ENCODE results near the gene NLGN1. TPM values are rescaled to one million over a fixed set of nuclear protein-coding genes. Genes with fewer than 3 reads are reported as not detected.

Gene NLGN1
- total and polyA plus RNA-seq, 12 donors = 0.88 to 19.9 (median 12.6) TPM

DNA sequence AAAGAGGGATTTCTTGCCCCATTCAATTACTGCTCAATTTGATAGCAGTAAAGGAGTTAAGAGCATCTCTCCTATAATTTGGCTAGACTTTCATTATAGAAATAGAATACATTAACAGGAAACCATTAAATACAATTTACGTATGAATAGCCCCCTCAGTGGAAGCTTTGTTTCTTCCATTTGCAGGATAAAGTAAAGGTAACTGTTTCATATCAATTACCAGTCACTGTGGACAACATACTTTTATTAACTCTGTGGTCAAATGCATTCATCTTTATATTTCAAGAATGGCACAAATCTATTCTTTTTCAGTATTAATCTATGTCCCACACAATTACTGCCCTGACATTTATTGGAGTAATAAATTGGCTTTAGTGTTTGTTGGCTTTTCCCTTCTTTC is 613.4 kb downstream of the NLGN1 start:
- H3K27ac ChIP-seq = no peak overlapping the region
- H3K4me1 ChIP-seq = no peaks in the 10 kb centered on the region
- no peaks in the 10 kb centered on the region for H3K9me3 ChIP-seq
- intact Hi-C loops (cut with DNase I) = no loop called here
- no peaks in the 10 kb centered on the region for H3K36me3 ChIP-seq
- no peaks in the 10 kb centered on the region for H3K27me3 ChIP-seq
- TF ChIP-seq, protein P1, sequence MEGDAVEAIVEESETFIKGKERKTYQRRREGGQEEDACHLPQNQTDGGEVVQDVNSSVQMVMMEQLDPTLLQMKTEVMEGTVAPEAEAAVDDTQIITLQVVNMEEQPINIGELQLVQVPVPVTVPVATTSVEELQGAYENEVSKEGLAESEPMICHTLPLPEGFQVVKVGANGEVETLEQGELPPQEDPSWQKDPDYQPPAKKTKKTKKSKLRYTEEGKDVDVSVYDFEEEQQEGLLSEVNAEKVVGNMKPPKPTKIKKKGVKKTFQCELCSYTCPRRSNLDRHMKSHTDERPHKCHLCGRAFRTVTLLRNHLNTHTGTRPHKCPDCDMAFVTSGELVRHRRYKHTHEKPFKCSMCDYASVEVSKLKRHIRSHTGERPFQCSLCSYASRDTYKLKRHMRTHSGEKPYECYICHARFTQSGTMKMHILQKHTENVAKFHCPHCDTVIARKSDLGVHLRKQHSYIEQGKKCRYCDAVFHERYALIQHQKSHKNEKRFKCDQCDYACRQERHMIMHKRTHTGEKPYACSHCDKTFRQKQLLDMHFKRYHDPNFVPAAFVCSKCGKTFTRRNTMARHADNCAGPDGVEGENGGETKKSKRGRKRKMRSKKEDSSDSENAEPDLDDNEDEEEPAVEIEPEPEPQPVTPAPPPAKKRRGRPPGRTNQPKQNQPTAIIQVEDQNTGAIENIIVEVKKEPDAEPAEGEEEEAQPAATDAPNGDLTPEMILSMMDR (IDR thresholded peaks at IDR 0.05) = no peak
- H3K4me3 ChIP-seq = no peak overlapping the region
- ATAC-seq (no peak), DNase-seq (no peak)
- 76 to 79% methylated on average over 1 of the region's 1 CpG for WGBS, 2 donors

DNA sequence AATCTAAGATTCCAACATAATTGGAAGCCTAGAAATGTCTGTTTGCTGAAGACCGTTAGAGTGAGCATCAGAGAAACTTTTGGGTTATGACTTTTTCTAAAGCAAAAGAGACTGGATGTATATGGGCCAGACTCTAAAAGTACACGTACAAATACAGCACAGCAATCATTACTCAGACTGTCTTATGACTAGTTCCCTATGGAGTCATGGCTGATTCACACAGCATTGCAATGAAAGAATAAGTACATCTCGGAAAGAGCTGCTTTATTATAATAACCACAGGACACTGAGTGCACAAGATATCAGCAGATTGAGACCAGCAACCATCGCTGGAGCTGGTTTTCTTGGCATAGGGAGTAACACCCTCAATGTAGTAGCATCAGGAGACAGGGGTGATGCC is 618.6 kb downstream of the NLGN1 start:
- Histone ChIP-seq H3K9me3 (peaks cover 0 to 17% (median 0%) of the 10 kb centered on the region in 11 donors), H3K27ac (no peak overlapping the region), H3K36me3 (no peaks in the 10 kb centered on the region), H3K4me3 (no peak overlapping the region), H3K4me1 (no peaks in the 10 kb centered on the region), H3K27me3 (no peaks in the 10 kb centered on the region)
- WGBS, 2 donors = 87 to 92% methylated on average over 4 of the region's 4 CpGs
- ATAC-seq (no peak), DNase-seq (no peak)
- intact Hi-C loops (cut with DNase I) = no loop called here
- TF ChIP-seq, protein P1 (IDR thresholded peaks at IDR 0.05) = no peak

GRCh38 chr3:174020156-174020555 is 622.6 kb downstream of the NLGN1 start:
- TF ChIP-seq, protein P1 (IDR thresholded peaks at IDR 0.05) = no peak
- ATAC-seq = no peak
- intact Hi-C loops (cut with DNase I) = no loop called here

DNA sequence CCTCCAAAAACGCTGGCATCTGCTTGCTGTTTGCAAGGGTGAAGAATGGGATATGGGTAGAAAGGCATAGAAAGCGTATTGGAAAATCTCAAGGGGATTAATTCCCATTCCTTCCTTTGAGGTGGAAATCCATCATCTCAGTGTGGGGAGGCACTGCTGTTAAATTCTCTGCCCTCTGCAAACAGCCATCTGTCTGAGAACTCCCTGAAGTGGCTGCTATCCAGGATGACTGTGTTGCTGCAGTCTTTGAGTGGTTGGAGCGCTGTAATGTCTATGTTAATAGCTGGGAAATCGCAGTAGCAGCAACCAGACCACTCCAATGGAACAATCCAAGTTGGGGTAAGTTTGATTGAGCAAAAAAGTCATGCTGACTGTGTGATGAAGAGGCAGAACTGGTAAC is 625.9 kb downstream of the NLGN1 start:
- TF ChIP-seq, protein P1 (IDR thresholded peaks at IDR 0.05) = no peak
- Histone ChIP-seq H3K4me3 (no peak overlapping the region), H3K4me1 (no peaks in the 10 kb centered on the region), H3K27me3 (no peaks in the 10 kb centered on the region), H3K36me3 (no peaks in the 10 kb centered on the region), H3K27ac (no peak overlapping the region), H3K9me3 (peaks cover 0 to 9% (median 3%) of the 10 kb centered on the region in 11 donors)
- intact Hi-C loops (cut with DNase I) = no loop called here
- peak in 3 of 8 donors; percentile 59 to 66 (median 61) for ATAC-seq
- WGBS, 2 donors = 65 to 69% methylated on average over 4 of the region's 4 CpGs
- DNase-seq = peak in 1 of 2 donors; percentile 6

More at GRCh38 chr3:174020156-174020555, 622.6 kb downstream of the NLGN1 start:
- H3K4me3 ChIP-seq = no peak overlapping the region
- H3K4me1 ChIP-seq = no peaks in the 10 kb centered on the region
- no peak for DNase-seq
- H3K27ac ChIP-seq = no peak overlapping the region
- peaks cover 0 to 17% (median 0%) of the 10 kb centered on the region in 11 donors for H3K9me3 ChIP-seq
- 59 to 75% methylated on average over 2 of the region's 2 CpGs for WGBS, 2 donors
- no peaks in the 10 kb centered on the region for H3K27me3 ChIP-seq
- no peaks in the 10 kb centered on the region for H3K36me3 ChIP-seq

Measured in heart right ventricle (tissue), 16 donors.